GM18951 (cell line): Measurements from ENCODE around the gene MED12L.

Experiments
- POLR2A ChIP-seq: IDR thresholded peaks from 4 replicates; pipeline ENCODE4 v1.6.1; 2011; ENCODE audit warnings: mild to moderate bottlenecking; ENCODE audit not compliant: insufficient read length, insufficient read depth; ENCODE audit errors: extremely low read depth
- in situ Hi-C: fragments of 300-500 bp; cut with MboI; formaldehyde crosslinking; loops from one replicate; pipeline ENCODE4 v1.12.0; 2022; ENCODE audit warnings: low sequenced_read_pairs, mixed read lengths, inconsistent platforms; ENCODE audit not compliant: unreplicated experiment

The MED12L gene

GRCh38 chr3:151315846-151316245 is 230.4 kb downstream of the MED12L start:
- in situ Hi-C loops, result no loop called here
- no peak for TF ChIP-seq POLR2A

GRCh38 chr3:151316267-151316991 is 231.0 kb downstream of the MED12L start, which contains the start of gene GPR87:
Gene GPR87, minus strand, starts transcription at chr3:151316820. Its CDS starts 16,720 bp downstream, at chr3:151300100.
- in situ Hi-C loops, result no loop called here
- no peak for TF ChIP-seq POLR2A

GRCh38 chr3:151318313-151318712 is 232.8 kb downstream of the MED12L start:
- in situ Hi-C loops, result no loop called here
- TF ChIP-seq POLR2A, result no peak

GRCh38 chr3:151318991-151319390 is 233.5 kb downstream of the MED12L start:
- in situ Hi-C loops, result no loop called here
- TF ChIP-seq POLR2A, result no peak

- in situ Hi-C loops, result no loop called here
- TF ChIP-seq POLR2A, result no peak
These were observed 234.2 kb downstream of the MED12L start for GRCh38 chr3:151319628-151320027.

- no peak for TF ChIP-seq POLR2A
- in situ Hi-C loops, result no loop called here
These were observed 234.7 kb downstream of the MED12L start for GRCh38 chr3:151320131-151320530.

- TF ChIP-seq POLR2A, result no peak
- in situ Hi-C loops, result no loop called here
These were observed 236.1 kb downstream of the MED12L start for GRCh38 chr3:151321526-151321925.

- in situ Hi-C loops, result no loop called here
- no peak for TF ChIP-seq POLR2A
These were observed 237.0 kb downstream of the MED12L start for GRCh38 chr3:151322511-151322910.

GRCh38 chr3:151327571-151328198 is 242.2 kb downstream of the MED12L start:
- in situ Hi-C loops, result no loop called here
- no peak for TF ChIP-seq POLR2A

GRCh38 chr3:151328298-151328995 is 243.0 kb downstream of the MED12L start:
- TF ChIP-seq POLR2A, result no peak
- in situ Hi-C loops, result no loop called here

- TF ChIP-seq POLR2A, result no peak
- in situ Hi-C loops, result no loop called here
These were observed 243.9 kb downstream of the MED12L start, which contains the start of gene P2RY13 for GRCh38 chr3:151329363-151329762. Gene P2RY13, minus strand, starts transcription at chr3:151329549. Its CDS starts 21 bp downstream, at chr3:151329528.

- TF ChIP-seq POLR2A, result no peak
- in situ Hi-C loops, result no loop called here
These were observed 244.9 kb downstream of the MED12L start for GRCh38 chr3:151330379-151330778.

- TF ChIP-seq POLR2A, result no peak
- in situ Hi-C loops, result no loop called here
These were observed 245.4 kb downstream of the MED12L start for GRCh38 chr3:151330899-151331298.
